HG03025 (cell line): ENCODE data around the gene KLHL29.

Experiments
- ATAC-seq: cut with Tn5 transposase; IDR thresholded peaks from one replicate; pipeline ENCODE4 v1.9.1; 2021; ENCODE audit warnings: mild to moderate bottlenecking, moderate library complexity; ENCODE audit not compliant: unreplicated experiment, low FRiP score

KLHL29 gene

GRCh38 chr2:23506531-23507266 lies 121.7 kb downstream of the KLHL29 start:
- ATAC-seq: no peak

- ATAC-seq: no peak
Observed at GRCh38 chr2:23507267-23508065, 122.5 kb downstream of the KLHL29 start.

GRCh38 chr2:23508066-23508390 lies 123.0 kb downstream of the KLHL29 start:
- no peak for ATAC-seq

GRCh38 chr2:23509103-23509502 lies 124.1 kb downstream of the KLHL29 start:
- no peak for ATAC-seq

GRCh38 chr2:23509596-23510292 lies 124.8 kb downstream of the KLHL29 start:
- ATAC-seq: no peak

GRCh38 chr2:23510471-23510870 lies 125.5 kb downstream of the KLHL29 start:
- ATAC-seq: no peak

GRCh38 chr2:23512778-23513177 lies 127.8 kb downstream of the KLHL29 start:
- ATAC-seq: no peak

GRCh38 chr2:23513245-23513871 lies 128.4 kb downstream of the KLHL29 start:
- ATAC-seq: no peak

GRCh38 chr2:23513872-23514793 lies 129.2 kb downstream of the KLHL29 start:
- ATAC-seq: no peak

- no peak for ATAC-seq
Observed at GRCh38 chr2:23516520-23517256, 131.7 kb downstream of the KLHL29 start.

GRCh38 chr2:23518481-23519333 lies 133.7 kb downstream of the KLHL29 start:
- ATAC-seq: no peak

- no peak for ATAC-seq
Observed at GRCh38 chr2:23519334-23519651, 134.3 kb downstream of the KLHL29 start.

GRCh38 chr2:23520256-23520655 lies 135.3 kb downstream of the KLHL29 start:
- no peak for ATAC-seq

GRCh38 chr2:23521060-23521459 lies 136.1 kb downstream of the KLHL29 start:
- no peak for ATAC-seq

- ATAC-seq: no peak
Observed at GRCh38 chr2:23522726-23523372, 137.9 kb downstream of the KLHL29 start.

GRCh38 chr2:23523373-23524260 lies 138.6 kb downstream of the KLHL29 start:
- no peak for ATAC-seq

- no peak for ATAC-seq
Observed at GRCh38 chr2:23524261-23524706, 139.3 kb downstream of the KLHL29 start.
